HepG2 (cell line): Measurements from ENCODE around the gene HSP90AB1. TPM values are rescaled to one million over a fixed set of nuclear protein-coding genes. Genes with fewer than 3 reads are reported as not detected.

Source experiments
- ARHGAP35 ChIP-seq: sonication (generic); formaldehyde crosslinking; IDR thresholded peaks from 2 replicates; pipeline ENCODE4 v1.9.0; 2022; ENCODE audit warnings: mild to moderate bottlenecking, inconsistent platforms, moderate library complexity, missing genetic modification reagents, borderline replicate concordance
- ARNT ChIP-seq: fragments of 450-650 bp; IDR thresholded peaks from 2 replicates; pipeline ENCODE4 v1.6.1; 2017
- ATF6 ChIP-seq: sonication (generic); formaldehyde crosslinking; conservative IDR thresholded peaks from 2 replicates; pipeline ENCODE4 v1.4.0; 2020; ENCODE audit warnings: missing genetic modification reagents
- FOSL1 ChIP-seq: sonication (generic); formaldehyde crosslinking; IDR thresholded peaks from 2 replicates; pipeline ENCODE4 v1.9.0; 2021; ENCODE audit warnings: missing genetic modification reagents, borderline replicate concordance
- HOXA7 ChIP-seq: sonication (generic); formaldehyde crosslinking; IDR thresholded peaks from 2 replicates; pipeline ENCODE4 v1.8.1; 2022; ENCODE audit warnings: mild to moderate bottlenecking, missing genetic modification reagents, moderate library complexity
- MNT ChIP-seq: fragments of 450-650 bp; IDR thresholded peaks from 2 replicates; pipeline ENCODE4 v1.6.1; 2016
- NR2F2 ChIP-seq: IDR thresholded peaks from 2 replicates; pipeline ENCODE4 v1.6.1; 2012; ENCODE audit warnings: low read depth, inconsistent platforms, borderline replicate concordance
- REL ChIP-seq: sonication (generic); formaldehyde crosslinking; conservative IDR thresholded peaks from 2 replicates; pipeline ENCODE4 v1.8.0; 2022; ENCODE audit warnings: mild to moderate bottlenecking, missing genetic modification reagents, moderate library complexity
- ZFP36L1 ChIP-seq: sonication (generic); formaldehyde crosslinking; IDR thresholded peaks from 2 replicates; pipeline ENCODE4 v1.8.0; 2022; ENCODE audit warnings: mild to moderate bottlenecking, missing genetic modification reagents, moderate library complexity
- ZNF232 ChIP-seq: sonication (generic); formaldehyde crosslinking; IDR thresholded peaks from 2 replicates; pipeline ENCODE4 v1.4.0; 2020; ENCODE audit warnings: missing genetic modification reagents, borderline replicate concordance
- ZNF292 ChIP-seq: sonication (generic); formaldehyde crosslinking; IDR thresholded peaks from 2 replicates; pipeline ENCODE4 v1.8.1; 2022; ENCODE audit warnings: mild to moderate bottlenecking, low read depth, missing genetic modification reagents, borderline replicate concordance
- ZNF687 ChIP-seq: sonication (generic); formaldehyde crosslinking; IDR thresholded peaks from 2 replicates; pipeline ENCODE4 v1.5.1; 2020; ENCODE audit warnings: mild to moderate bottlenecking, missing genetic modification reagents, moderate library complexity
- polyA plus RNA-seq, 8 experiments: library from polyadenylated mRNA; depleted of rRNA in 3 of 8; stranded (reverse) in 7 of 8; unstranded in 1 of 8; fragments of >200 nt; fragmentation: Illumina TruSeq in 4 of 8; extraction: Trizol in 4 of 8; gene quantifications; 2 replicates each; pipeline versions ENCODE4 v1.2.1 to v1.2.3, GENCODE V29; 2011 to 2016; ENCODE audit warnings: low read depth in 4 of 8, missing spikeins in 1 of 8, mixed read lengths in 1 of 8; ENCODE audit not compliant: insufficient read depth in 1 of 8
- total RNA-seq, 5 experiments: library from RNA; depleted of rRNA; stranded (reverse); fragments of >200 nt; fragmentation: Illumina TruSeq; extraction: Trizol; gene quantifications; 2 replicates each; pipeline ENCODE4 v1.2.3, GENCODE V29; 2016; ENCODE audit warnings: low read depth in 1 of 5
- TF ChIP-seq, protein P1 (sequence below): sonication (generic); formaldehyde crosslinking; IDR thresholded peaks from 2 replicates; pipeline ENCODE4 v1.5.0; 2020; ENCODE audit warnings: missing genetic modification reagents
- TF ChIP-seq, protein P2 (sequence below): sonication (generic); IDR thresholded peaks from 2 replicates; pipeline ENCODE4 v1.6.1; 2016; ENCODE audit warnings: low read depth, borderline replicate concordance
- TF ChIP-seq, protein P3 (sequence below): sonication (generic); formaldehyde crosslinking; IDR thresholded peaks from 2 replicates; pipeline ENCODE4 v1.8.1; 2022; ENCODE audit warnings: low read depth, mild to moderate bottlenecking, missing genetic modification reagents

HSP90AB1 gene
- total and polyA plus RNA-seq, 2 of the 13 experiments (the other 11 are each of a cell fraction or from before 2014, with no cell fraction given) = 1,325 to 1,472 TPM

DNA sequence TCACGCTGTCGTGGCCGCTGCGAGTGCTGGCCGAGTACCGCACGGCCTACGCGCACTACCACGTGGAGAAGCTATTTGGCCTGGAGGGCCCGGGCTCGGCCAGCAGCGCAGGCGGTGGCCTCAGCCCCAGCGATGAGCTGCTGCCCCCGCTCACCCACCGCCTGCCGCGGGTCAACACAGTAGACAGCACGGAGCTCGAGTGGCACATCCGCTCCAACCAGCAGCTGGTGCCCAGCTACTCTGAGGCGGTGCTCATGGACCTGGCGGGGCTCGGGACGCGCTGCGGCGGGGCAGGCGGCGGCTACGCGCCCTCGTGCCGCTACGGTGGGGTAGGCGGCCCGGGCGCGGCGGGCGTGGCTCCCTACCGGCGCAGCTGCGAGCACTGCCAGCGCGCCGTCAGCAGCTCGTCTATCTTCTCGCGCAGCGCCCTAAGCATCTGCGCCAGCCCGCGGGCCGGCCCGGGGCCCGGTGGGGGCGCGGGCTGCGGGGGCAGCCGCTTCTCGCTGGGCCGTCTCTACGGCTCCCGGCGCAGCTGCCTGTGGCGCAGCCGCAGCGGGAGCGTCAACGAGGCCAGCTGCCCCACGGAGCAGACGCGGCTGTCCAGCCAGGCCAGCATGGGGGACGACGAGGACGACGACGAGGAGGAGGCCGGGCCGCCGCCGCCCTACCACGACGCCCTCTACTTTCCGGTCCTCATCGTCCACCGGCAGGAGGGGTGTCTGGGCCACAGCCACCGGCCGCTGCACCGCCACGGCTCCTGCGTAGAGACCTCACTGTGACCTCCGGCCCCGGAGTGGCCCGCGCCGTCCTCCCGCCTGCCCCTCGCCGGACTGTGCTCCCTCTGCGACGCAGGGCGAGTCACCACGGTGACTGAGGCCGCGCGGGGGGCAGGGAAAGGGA, 29.1 kb downstream of the HSP90AB1 start (continued):
- TF ChIP-seq ATF6 (CRISPR knock-in tag) = no peak
- TF ChIP-seq ZFP36L1 (CRISPR knock-in tag) = no peak
- no peak for TF ChIP-seq ARHGAP35 (CRISPR knock-in tag)
- TF ChIP-seq ZNF232 (CRISPR knock-in tag) = no peak
- TF ChIP-seq, protein P1, sequence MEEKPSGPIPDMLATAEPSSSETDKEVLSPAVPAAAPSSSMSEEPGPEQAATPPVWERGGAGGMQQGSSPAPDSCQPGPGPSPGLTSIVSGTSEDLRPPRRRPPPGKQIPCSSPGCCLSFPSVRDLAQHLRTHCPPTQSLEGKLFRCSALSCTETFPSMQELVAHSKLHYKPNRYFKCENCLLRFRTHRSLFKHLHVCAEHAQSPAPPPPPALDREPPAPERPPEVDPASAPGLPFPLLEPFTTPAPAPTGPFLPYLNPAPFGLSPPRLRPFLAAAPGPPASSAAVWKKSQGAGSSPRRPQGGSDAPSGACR (CRISPR knock-in tag) = no peak
- no peak for TF ChIP-seq ARNT
- peak; percentile 64; the same call in 1 of the 2 replicates for TF ChIP-seq REL (CRISPR knock-in tag)
- TF ChIP-seq, protein P2, sequence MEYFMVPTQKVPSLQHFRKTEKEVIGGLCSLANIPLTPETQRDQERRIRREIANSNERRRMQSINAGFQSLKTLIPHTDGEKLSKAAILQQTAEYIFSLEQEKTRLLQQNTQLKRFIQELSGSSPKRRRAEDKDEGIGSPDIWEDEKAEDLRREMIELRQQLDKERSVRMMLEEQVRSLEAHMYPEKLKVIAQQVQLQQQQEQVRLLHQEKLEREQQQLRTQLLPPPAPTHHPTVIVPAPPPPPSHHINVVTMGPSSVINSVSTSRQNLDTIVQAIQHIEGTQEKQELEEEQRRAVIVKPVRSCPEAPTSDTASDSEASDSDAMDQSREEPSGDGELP = no peak
- TF ChIP-seq FOSL1 = no peak
- TF ChIP-seq NR2F2 = no peak
- TF ChIP-seq HOXA7 (CRISPR knock-in tag) = peak; percentile 50; the same call in 1 of the 2 replicates
- TF ChIP-seq, protein P3, sequence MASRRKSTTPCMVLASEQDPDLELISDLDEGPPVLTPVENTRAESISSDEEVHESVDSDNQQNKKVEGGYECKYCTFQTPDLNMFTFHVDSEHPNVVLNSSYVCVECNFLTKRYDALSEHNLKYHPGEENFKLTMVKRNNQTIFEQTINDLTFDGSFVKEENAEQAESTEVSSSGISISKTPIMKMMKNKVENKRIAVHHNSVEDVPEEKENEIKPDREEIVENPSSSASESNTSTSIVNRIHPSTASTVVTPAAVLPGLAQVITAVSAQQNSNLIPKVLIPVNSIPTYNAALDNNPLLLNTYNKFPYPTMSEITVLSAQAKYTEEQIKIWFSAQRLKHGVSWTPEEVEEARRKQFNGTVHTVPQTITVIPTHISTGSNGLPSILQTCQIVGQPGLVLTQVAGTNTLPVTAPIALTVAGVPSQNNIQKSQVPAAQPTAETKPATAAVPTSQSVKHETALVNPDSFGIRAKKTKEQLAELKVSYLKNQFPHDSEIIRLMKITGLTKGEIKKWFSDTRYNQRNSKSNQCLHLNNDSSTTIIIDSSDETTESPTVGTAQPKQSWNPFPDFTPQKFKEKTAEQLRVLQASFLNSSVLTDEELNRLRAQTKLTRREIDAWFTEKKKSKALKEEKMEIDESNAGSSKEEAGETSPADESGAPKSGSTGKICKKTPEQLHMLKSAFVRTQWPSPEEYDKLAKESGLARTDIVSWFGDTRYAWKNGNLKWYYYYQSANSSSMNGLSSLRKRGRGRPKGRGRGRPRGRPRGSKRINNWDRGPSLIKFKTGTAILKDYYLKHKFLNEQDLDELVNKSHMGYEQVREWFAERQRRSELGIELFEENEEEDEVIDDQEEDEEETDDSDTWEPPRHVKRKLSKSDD = peak; percentile 13; the same call in 1 of the 2 replicates
- TF ChIP-seq ZNF292 (CRISPR knock-in tag) = no peak
- TF ChIP-seq MNT = no peak
- peak; percentile 87 for TF ChIP-seq ZNF687 (CRISPR knock-in tag)
